Nephron (organoid): Measurements from ENCODE around the gene CRTC2.

ENCODE experiments used
- H3K27ac Mint-ChIP-seq, 3 experiments: 2 replicates each; pipeline ENCODE4 v1.8.0; 2020; ENCODE audit warnings: mixed read lengths in 3 of 3, mild to moderate bottlenecking in 2 of 3, moderate library complexity in 1 of 3
- H3K27me3 Mint-ChIP-seq: 2 replicates; pipeline ENCODE4 v1.8.0; 2021; ENCODE audit warnings: low read depth, mild to moderate bottlenecking, moderate library complexity, mixed read lengths
- H3K36me3 Mint-ChIP-seq: 2 replicates; pipeline ENCODE4 v1.8.0; 2020; ENCODE audit warnings: low read depth, mixed read lengths
- H3K4me1 Mint-ChIP-seq: 2 replicates; pipeline ENCODE4 v1.8.0; 2020; ENCODE audit warnings: mixed read lengths
- H3K4me3 Mint-ChIP-seq, 3 experiments: 2 replicates each; pipeline ENCODE4 v1.8.0; 2020; ENCODE audit warnings: mild to moderate bottlenecking in 3 of 3, mixed read lengths in 3 of 3, moderate library complexity in 2 of 3
- H3K9me3 Mint-ChIP-seq: 2 replicates; pipeline ENCODE4 v1.8.0; 2020; ENCODE audit warnings: mixed read lengths
- CTCF ChIP-seq, 3 experiments: fragments of 200-600 bp; sonication (generic); IDR thresholded peaks; one replicate each; pipeline ENCODE4 v1.5.0; 2021; ENCODE audit warnings: antibody characterized with exemption in 3 of 3; ENCODE audit not compliant: unreplicated experiment in 3 of 3

Gene CRTC2

GRCh38 chr1:153968000-153968363 lies 9.6 kb upstream of the CRTC2 start:
- no peaks in the 10 kb centered on the region for H3K9me3 Mint-ChIP-seq
- peaks cover 4% of the 10 kb centered on the region for H3K36me3 Mint-ChIP-seq
- H3K27ac Mint-ChIP-seq: peak overlapping the region; percentile 94 to 99 (median 96)
- H3K27me3 Mint-ChIP-seq: no peaks in the 10 kb centered on the region
- H3K4me1 Mint-ChIP-seq: peaks cover 40% of the 10 kb centered on the region
- peak overlapping the region; percentile 91 to 95 (median 94) for H3K4me3 Mint-ChIP-seq
- no peak for TF ChIP-seq CTCF (IDR thresholded peaks at IDR 0.05; ENCODE audit: unreplicated experiment in 3 of 3)

- H3K9me3 Mint-ChIP-seq: no peaks in the 10 kb centered on the region
- H3K4me1 Mint-ChIP-seq: peaks cover 46% of the 10 kb centered on the region
- peaks cover 4% of the 10 kb centered on the region for H3K36me3 Mint-ChIP-seq
- H3K4me3 Mint-ChIP-seq: peak within 1 kb of the TSS; percentile 91 to 95 (median 94)
- TF ChIP-seq CTCF (IDR thresholded peaks at IDR 0.05; ENCODE audit: unreplicated experiment in 3 of 3): peak in 2 of 3 experiments; percentile 33 to 44
- H3K27me3 Mint-ChIP-seq: no peaks in the 10 kb centered on the region
- H3K27ac Mint-ChIP-seq: peak within 1 kb of the TSS; percentile 94 to 99 (median 96)
These were observed 8.9 kb upstream of the CRTC2 start, which contains the start of gene CREB3L4 for GRCh38 chr1:153967107-153967999. CREB3L4 (plus strand) TSS chr1:153967902; CDS start chr1:153968526, 624 bp downstream.

DNA sequence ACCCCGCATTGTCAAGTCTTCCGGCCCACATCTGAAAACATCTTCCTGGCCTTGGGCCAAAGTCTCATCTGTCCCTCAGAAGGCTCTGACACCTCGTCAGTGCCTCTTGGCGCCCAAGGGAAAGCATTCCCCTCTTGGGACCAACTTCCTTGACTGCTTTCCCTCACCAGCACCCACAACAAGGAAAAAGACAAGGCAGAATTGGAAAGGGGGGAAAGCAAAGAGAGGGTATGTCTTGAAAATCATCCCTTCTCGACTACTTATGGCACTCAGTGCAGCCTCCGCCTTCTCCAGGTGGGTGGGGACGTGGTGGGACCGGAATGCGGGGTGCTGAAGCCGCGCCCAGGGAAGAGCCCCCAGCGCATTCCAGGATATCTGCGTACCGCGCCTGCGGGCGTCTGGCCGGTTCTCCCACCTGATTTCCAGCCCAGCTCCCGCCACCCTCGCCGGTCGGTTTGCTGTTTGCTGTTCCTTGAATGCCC lies 5.5 kb upstream of the CRTC2 start:
- peak overlapping the region; percentile 77 to 98 (median 94) for H3K27ac Mint-ChIP-seq
- TF ChIP-seq CTCF (IDR thresholded peaks at IDR 0.05; ENCODE audit: unreplicated experiment in 3 of 3): no peak
- no peaks in the 10 kb centered on the region for H3K27me3 Mint-ChIP-seq
- peak overlapping the region; percentile 85 to 92 (median 86) for H3K4me3 Mint-ChIP-seq
- H3K36me3 Mint-ChIP-seq: peaks cover 14% of the 10 kb centered on the region
- H3K4me1 Mint-ChIP-seq: peaks cover 56% of the 10 kb centered on the region
- H3K9me3 Mint-ChIP-seq: no peaks in the 10 kb centered on the region

DNA sequence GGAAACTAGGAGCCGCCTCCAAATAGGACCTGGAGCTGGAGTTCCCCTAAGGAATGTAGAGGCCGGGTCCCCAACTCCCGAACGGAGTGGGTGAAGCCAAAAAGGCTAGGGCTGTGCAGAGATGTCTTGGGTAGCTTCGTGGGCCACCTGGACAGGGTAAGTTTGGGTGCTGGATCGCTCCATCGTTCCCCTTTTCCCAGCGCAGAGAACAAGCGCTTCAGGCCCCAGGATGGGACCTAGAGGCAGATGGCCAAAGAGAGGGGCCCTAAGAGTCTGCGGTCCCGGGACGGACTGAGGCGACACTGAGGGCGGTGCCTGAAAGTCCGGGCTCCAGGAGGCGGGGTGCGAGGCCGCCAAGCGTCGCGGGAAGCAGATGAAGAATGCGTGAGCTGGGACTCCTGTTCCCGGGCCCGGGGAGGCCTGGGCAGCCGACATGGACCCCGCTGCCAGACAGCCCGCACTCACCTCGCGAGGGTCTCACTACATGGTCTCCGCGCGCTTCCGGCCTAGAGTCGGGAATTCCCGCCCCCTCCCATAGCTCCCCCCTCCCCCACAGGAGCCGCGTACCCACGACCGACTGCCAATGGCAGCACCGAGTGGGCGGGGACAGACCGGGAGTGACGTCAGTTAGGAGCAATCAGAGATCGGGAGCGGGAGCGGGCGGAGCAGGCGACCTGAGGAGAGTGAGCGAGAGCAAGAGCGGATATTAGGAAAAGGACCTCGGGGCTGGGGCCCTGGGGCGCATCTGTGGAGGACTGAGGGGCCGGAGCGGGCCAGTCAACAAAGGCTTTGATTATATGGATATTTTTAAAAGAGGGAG lies 4.8 kb upstream of the CRTC2 start, which contains the start of gene SLC39A1:
Gene SLC39A1, minus strand, starts transcription at position 508 of the 820 bp plus-strand sequence. CDS start 822 bp downstream, outside the sequence.
- peaks cover 14% of the 10 kb centered on the region for H3K36me3 Mint-ChIP-seq
- H3K4me3 Mint-ChIP-seq: peak within 1 kb of the TSS; percentile 85 to 92 (median 86)
- no peaks in the 10 kb centered on the region for H3K27me3 Mint-ChIP-seq
- no peak for TF ChIP-seq CTCF (IDR thresholded peaks at IDR 0.05; ENCODE audit: unreplicated experiment in 3 of 3)
- H3K4me1 Mint-ChIP-seq: peaks cover 52% of the 10 kb centered on the region
- H3K27ac Mint-ChIP-seq: peak within 1 kb of the TSS; percentile 77 to 98 (median 94)
- no peaks in the 10 kb centered on the region for H3K9me3 Mint-ChIP-seq

- peaks cover 52% of the 10 kb centered on the region for H3K4me1 Mint-ChIP-seq
- H3K9me3 Mint-ChIP-seq: no peaks in the 10 kb centered on the region
- peaks cover 14% of the 10 kb centered on the region for H3K36me3 Mint-ChIP-seq
- peak overlapping the region; percentile 85 to 92 (median 86) for H3K4me3 Mint-ChIP-seq
- no peaks in the 10 kb centered on the region for H3K27me3 Mint-ChIP-seq
- TF ChIP-seq CTCF (IDR thresholded peaks at IDR 0.05; ENCODE audit: unreplicated experiment in 3 of 3): no peak
- peak overlapping the region; percentile 77 to 98 (median 94) for H3K27ac Mint-ChIP-seq
These were observed 3.9 kb upstream of the CRTC2 start for GRCh38 chr1:153962088-153963029.
